Neuronal stem cell (in vitro differentiated cells): Measurements from ENCODE around the gene ITPR2.

Experiments
- DNase-seq: peaks from one replicate; pipeline ENCODE4 v3.0.0-alpha.2; 2013; ENCODE audit warnings: low spot score
- H2AFZ ChIP-seq: one replicate; pipeline ENCODE4 v1.6.1; 2013; ENCODE audit warnings: mild to moderate bottlenecking, low read length, inconsistent platforms
- H2AK5ac ChIP-seq: 2 replicates; pipeline ENCODE4 v1.6.1; 2013; ENCODE audit warnings: low read depth, mild to moderate bottlenecking, inconsistent platforms, low read length, moderate library complexity, mixed read lengths
- H2BK120ac ChIP-seq: 2 replicates; pipeline ENCODE4 v1.6.1; 2013; ENCODE audit warnings: low read depth, mild to moderate bottlenecking, inconsistent platforms, low read length, moderate library complexity, mixed read lengths
- H2BK12ac ChIP-seq: one replicate; pipeline ENCODE4 v1.6.1; 2013; ENCODE audit warnings: low read length, inconsistent platforms
- H2BK15ac ChIP-seq: 2 replicates; pipeline ENCODE4 v1.6.1; 2013; ENCODE audit warnings: mild to moderate bottlenecking, low read length, inconsistent platforms, mixed read lengths
- H2BK5ac ChIP-seq: one replicate; pipeline ENCODE4 v1.6.1; 2013; ENCODE audit warnings: inconsistent platforms, mild to moderate bottlenecking, low read length, moderate library complexity
- H3K14ac ChIP-seq: one replicate; pipeline ENCODE4 v1.6.1; 2013; ENCODE audit warnings: low read length, inconsistent platforms
- H3K18ac ChIP-seq: 2 replicates; pipeline ENCODE4 v1.6.1; 2013; ENCODE audit warnings: low read length, inconsistent platforms
- H3K23ac ChIP-seq: 2 replicates; pipeline ENCODE4 v1.6.1; 2013; ENCODE audit warnings: low read depth, mild to moderate bottlenecking, mixed read lengths, low read length, inconsistent platforms; ENCODE audit not compliant: poor library complexity
- H3K27ac ChIP-seq: replicated peaks from 3 replicates; pipeline ENCODE4 v1.5.1; 2013; ENCODE audit warnings: low read length, inconsistent platforms
- H3K27me3 ChIP-seq, 3 experiments: 2 replicates each; pipeline ENCODE4 v1.6.1; 2013; ENCODE audit warnings: low read length in 3 of 3, mild to moderate bottlenecking in 2 of 3, inconsistent platforms in 1 of 3, low read depth in 1 of 3, mixed read lengths in 1 of 3, moderate library complexity in 1 of 3; ENCODE audit not compliant: control insufficient read depth in 3 of 3, insufficient read depth in 3 of 3
- H3K36me3 ChIP-seq, 2 donors: replicated peaks in 1 of 2; 2 replicates each; pipeline ENCODE4 v1.6.1; 2013; ENCODE audit warnings: low read length in 2 of 2; ENCODE audit not compliant: control insufficient read depth in 2 of 2, insufficient read depth in 2 of 2
- H3K4ac ChIP-seq: 2 replicates; pipeline ENCODE4 v1.6.1; 2013; ENCODE audit warnings: inconsistent platforms, mild to moderate bottlenecking, low read length, moderate library complexity
- H3K4me1 ChIP-seq, 2 donors: 1 replicate in 1 of 2; 2 replicates in 1 of 2; pipeline ENCODE4 v1.6.1; 2013; ENCODE audit warnings: low read length in 2 of 2, low read depth in 1 of 2; ENCODE audit not compliant: control insufficient read depth in 2 of 2, insufficient read depth in 1 of 2
- H3K4me2 ChIP-seq: one replicate; pipeline ENCODE4 v1.6.1; 2013; ENCODE audit warnings: mild to moderate bottlenecking, low read length, inconsistent platforms; ENCODE audit not compliant: insufficient read depth, poor library complexity, severe bottlenecking
- H3K4me3 ChIP-seq, 2 donors: 2 replicates each; pipeline ENCODE4 v1.5.1; 2013; ENCODE audit warnings: low read length in 2 of 2, mild to moderate bottlenecking in 2 of 2, inconsistent platforms in 1 of 2, moderate library complexity in 1 of 2
- H3K79me1 ChIP-seq: one replicate; pipeline ENCODE4 v1.6.1; 2013; ENCODE audit warnings: low read depth, mild to moderate bottlenecking, inconsistent platforms, low read length, moderate library complexity
- H3K9ac ChIP-seq: one replicate; pipeline ENCODE4 v1.6.1; 2013; ENCODE audit warnings: mild to moderate bottlenecking, low read depth, low read length, inconsistent platforms; ENCODE audit not compliant: poor library complexity
- H3K9me3 ChIP-seq, 2 donors: replicated peaks in 1 of 2; 2 replicates each; pipeline versions ENCODE3 to v1.6.1; 2013; ENCODE audit warnings: low read length in 2 of 2, mild to moderate bottlenecking in 2 of 2, inconsistent platforms in 1 of 2, low read depth in 1 of 2, mixed read lengths in 1 of 2, moderate library complexity in 1 of 2; ENCODE audit not compliant: control insufficient read depth in 2 of 2, insufficient read depth in 1 of 2
- H4K8ac ChIP-seq: one replicate; pipeline ENCODE4 v1.6.1; 2013; ENCODE audit warnings: low read depth, mild to moderate bottlenecking, inconsistent platforms, low read length, moderate library complexity
- H4K91ac ChIP-seq: one replicate; pipeline ENCODE4 v1.6.1; 2013; ENCODE audit warnings: low read length, low read depth, mild to moderate bottlenecking, inconsistent platforms; ENCODE audit not compliant: poor library complexity
- WGBS, 2 donors: extraction: QIAGEN DNeasy Blood & Tissue Kit; methylation state at CpG; one replicate each; pipeline ENCODE4 v1.1.7; 2013; ENCODE audit warnings: missing lambda C conversion rate in 2 of 2, mixed read lengths in 1 of 2; ENCODE audit not compliant: insufficient read length in 2 of 2, insufficient replicate concordance in 1 of 2; ENCODE audit errors: extremely low coverage in 2 of 2; 5-methylcytosine and 5-hydroxymethylcytosine counted together

Gene ITPR2

GRCh38 chr12:26643532-26644315, 189.3 kb downstream of the ITPR2 start:
- Histone ChIP-seq H3K36me3 (no peaks in the 10 kb centered on the region), H4K8ac (no peak overlapping the region), H2AK5ac (no peak overlapping the region), H3K9ac (no peak overlapping the region), H3K27me3 (no peaks in the 10 kb centered on the region), H3K27ac (no peak overlapping the region), H2AFZ (no peak overlapping the region), H2BK5ac (no peak overlapping the region), H3K4me3 (no peak overlapping the region), H3K23ac (no peak overlapping the region), H3K4me2 (no peak overlapping the region), H3K4ac (no peak overlapping the region), H4K91ac (no peak overlapping the region), H3K4me1 (peaks cover 2 to 5% of the 10 kb centered on the region in 2 donors), H2BK15ac (no peak overlapping the region), H2BK120ac (no peak overlapping the region), H3K79me1 (no peaks in the 10 kb centered on the region), H3K9me3 (no peaks in the 10 kb centered on the region), H2BK12ac (no peak overlapping the region), H3K14ac (no peak overlapping the region), H3K18ac (no peak overlapping the region)
- WGBS, 2 donors = no CpG with 5 or more reads among the region's 4 CpGs
- peak; percentile 4 for DNase-seq

- H3K4ac ChIP-seq = no peak overlapping the region
- H2AFZ ChIP-seq = no peak overlapping the region
- H3K4me2 ChIP-seq = no peak overlapping the region
- no peak overlapping the region for H3K27ac ChIP-seq
- H2BK120ac ChIP-seq = no peak overlapping the region
- H3K27me3 ChIP-seq = no peaks in the 10 kb centered on the region
- no peaks in the 10 kb centered on the region for H3K9me3 ChIP-seq
- H3K36me3 ChIP-seq = no peaks in the 10 kb centered on the region
- H3K4me1 ChIP-seq = peaks cover 2 to 5% of the 10 kb centered on the region in 2 donors
- WGBS, 2 donors = no CpG with 5 or more reads among the region's 2 CpGs
- H3K79me1 ChIP-seq = no peaks in the 10 kb centered on the region
- no peak overlapping the region for H3K14ac ChIP-seq
- H3K4me3 ChIP-seq = no peak overlapping the region
- no peak overlapping the region for H2BK5ac ChIP-seq
- no peak overlapping the region for H2AK5ac ChIP-seq
- no peak overlapping the region for H3K18ac ChIP-seq
- no peak overlapping the region for H4K8ac ChIP-seq
- DNase-seq = no peak
- no peak overlapping the region for H2BK15ac ChIP-seq
- no peak overlapping the region for H2BK12ac ChIP-seq
- H3K23ac ChIP-seq = no peak overlapping the region
- no peak overlapping the region for H3K9ac ChIP-seq
- no peak overlapping the region for H4K91ac ChIP-seq
These were observed 190.6 kb downstream of the ITPR2 start for GRCh38 chr12:26642361-26642760.

- Histone ChIP-seq H3K4me2 (no peak overlapping the region), H3K27ac (no peak overlapping the region), H3K23ac (no peak overlapping the region), H3K4me1 (peaks cover 0 to 3% of the 10 kb centered on the region in 2 donors), H3K36me3 (no peaks in the 10 kb centered on the region), H3K4ac (no peak overlapping the region), H3K9ac (no peak overlapping the region), H3K27me3 (no peaks in the 10 kb centered on the region), H2AK5ac (no peak overlapping the region), H4K91ac (no peak overlapping the region), H3K9me3 (no peaks in the 10 kb centered on the region), H3K18ac (no peak overlapping the region), H3K4me3 (no peak overlapping the region), H2BK12ac (no peak overlapping the region), H3K14ac (no peak overlapping the region), H2BK120ac (no peak overlapping the region), H3K79me1 (no peaks in the 10 kb centered on the region), H2AFZ (no peak overlapping the region), H2BK15ac (no peak overlapping the region), H2BK5ac (no peak overlapping the region), H4K8ac (no peak overlapping the region)
- no peak for DNase-seq
- WGBS, 2 donors = no CpG with 5 or more reads among the region's 2 CpGs
These were observed 196.2 kb downstream of the ITPR2 start for GRCh38 chr12:26636710-26637328.

GRCh38 chr12:26633591-26634210, 199.3 kb downstream of the ITPR2 start:
- WGBS, 2 donors = no CpG with 5 or more reads among the region's 5 CpGs
- Histone ChIP-seq H3K36me3 (no peaks in the 10 kb centered on the region), H3K4me2 (no peak overlapping the region), H3K14ac (no peak overlapping the region), H4K8ac (no peak overlapping the region), H4K91ac (no peak overlapping the region), H3K9ac (no peak overlapping the region), H2AFZ (no peak overlapping the region), H3K4me1 (peaks cover 2 to 3% of the 10 kb centered on the region in 2 donors), H3K9me3 (no peaks in the 10 kb centered on the region), H2BK15ac (no peak overlapping the region), H3K27me3 (no peaks in the 10 kb centered on the region), H3K23ac (no peak overlapping the region), H3K4me3 (no peak overlapping the region), H3K79me1 (no peaks in the 10 kb centered on the region), H2BK12ac (no peak overlapping the region), H2BK120ac (no peak overlapping the region), H2AK5ac (no peak overlapping the region), H2BK5ac (no peak overlapping the region), H3K27ac (no peak overlapping the region), H3K18ac (no peak overlapping the region), H3K4ac (no peak overlapping the region)
- DNase-seq = no peak
